HepG2 (cell line): ENCODE measurements around the gene STEAP1B. TPM values are rescaled to one million over a fixed set of nuclear protein-coding genes. Genes with fewer than 3 reads are reported as not detected.
A peak's percentile ranks its signal among the peaks of the same experiment; 100 is the strongest.

Experiments used
- IRF2 ChIP-seq: IDR thresholded peaks from 2 replicates; pipeline ENCODE4 v1.6.1; 2018; ENCODE audit warnings: missing genetic modification reagents, missing compliant biosample characterization
- PHB2 ChIP-seq: fragments of 450-650 bp; IDR thresholded peaks from 2 replicates; pipeline ENCODE4 v1.6.1; 2018; ENCODE audit not compliant: partially characterized antibody
- RAD21 ChIP-seq: fragments of 450-650 bp; formaldehyde crosslinking; IDR thresholded peaks from 2 replicates; pipeline ENCODE4 v1.5.0; 2020; ENCODE audit warnings: mild to moderate bottlenecking
- RBM22 ChIP-seq: fragments of 200-400 bp; formaldehyde crosslinking; optimal IDR thresholded peaks from 2 replicates; pipeline ENCODE3; 2017; ENCODE audit warnings: mild to moderate bottlenecking, low read length, moderate library complexity
- REPIN1 ChIP-seq: sonication (generic); formaldehyde crosslinking; IDR thresholded peaks from 2 replicates; pipeline ENCODE4 v1.8.0; 2022; ENCODE audit warnings: missing genetic modification reagents, low read depth, mild to moderate bottlenecking, borderline replicate concordance
- SYNCRIP ChIP-seq: fragments of 200-400 bp; formaldehyde crosslinking; IDR thresholded peaks from 2 replicates; pipeline ENCODE4 v1.6.1; 2018; ENCODE audit warnings: mild to moderate bottlenecking, low read depth, low read length; ENCODE audit not compliant: insufficient read depth
- ZFP37 ChIP-seq: sonication (generic); formaldehyde crosslinking; IDR thresholded peaks from 2 replicates; pipeline ENCODE4 v1.4.0; 2020; ENCODE audit warnings: missing genetic modification reagents, borderline replicate concordance
- ZFP90 ChIP-seq: sonication (generic); formaldehyde crosslinking; IDR thresholded peaks from 2 replicates; pipeline ENCODE4 v1.8.0; 2022; ENCODE audit warnings: missing genetic modification reagents, mild to moderate bottlenecking, inconsistent platforms, borderline replicate concordance
- ZNF335 ChIP-seq: sonication (generic); formaldehyde crosslinking; IDR thresholded peaks from 2 replicates; pipeline ENCODE4 v1.4.0; 2020; ENCODE audit warnings: missing genetic modification reagents
- ZNF557 ChIP-seq: sonication (generic); formaldehyde crosslinking; IDR thresholded peaks from 2 replicates; pipeline ENCODE4 v1.4.0; 2020; ENCODE audit warnings: missing genetic modification reagents
- polyA plus RNA-seq, 8 experiments: library from polyadenylated mRNA; depleted of rRNA in 3 of 8; stranded (reverse) in 7 of 8; unstranded in 1 of 8; fragments of >200 nt; fragmentation: Illumina TruSeq in 4 of 8; extraction: Trizol in 4 of 8; gene quantifications; 2 replicates each; pipeline versions ENCODE4 v1.2.1 to v1.2.3, GENCODE V29; 2011 to 2016; ENCODE audit warnings: low read depth in 4 of 8, missing spikeins in 1 of 8, mixed read lengths in 1 of 8; ENCODE audit not compliant: insufficient read depth in 1 of 8
- total RNA-seq, 5 experiments: library from RNA; depleted of rRNA; stranded (reverse); fragments of >200 nt; fragmentation: Illumina TruSeq; extraction: Trizol; gene quantifications; 2 replicates each; pipeline ENCODE4 v1.2.3, GENCODE V29; 2016; ENCODE audit warnings: low read depth in 1 of 5
- TF ChIP-seq, protein P1 (sequence below): sonication (generic); formaldehyde crosslinking; IDR thresholded peaks from one replicate; pipeline ENCODE4 v1.5.1; 2020; ENCODE audit warnings: mild to moderate bottlenecking, missing genetic modification reagents; ENCODE audit errors: not compliant biosample characterization
- TF ChIP-seq, protein P2 (sequence below): sonication (generic); formaldehyde crosslinking; IDR thresholded peaks from 2 replicates; pipeline ENCODE4 v1.8.1; 2022; ENCODE audit warnings: low read depth, mild to moderate bottlenecking, missing genetic modification reagents
- TF ChIP-seq, protein P3 (sequence below): sonication (generic); formaldehyde crosslinking; IDR thresholded peaks from 2 replicates; pipeline ENCODE4 v1.4.0; 2020; ENCODE audit warnings: low read depth, mild to moderate bottlenecking, missing genetic modification reagents
- TF ChIP-seq, protein P4 (sequence below): conservative IDR thresholded peaks from 2 replicates; pipeline ENCODE4 v1.6.1; 2018; ENCODE audit warnings: missing genetic modification reagents

The STEAP1B gene
- total and polyA plus RNA-seq, 2 of the 13 experiments (the other 11 are each of a cell fraction or from before 2014, with no cell fraction given), result not detected

DNA sequence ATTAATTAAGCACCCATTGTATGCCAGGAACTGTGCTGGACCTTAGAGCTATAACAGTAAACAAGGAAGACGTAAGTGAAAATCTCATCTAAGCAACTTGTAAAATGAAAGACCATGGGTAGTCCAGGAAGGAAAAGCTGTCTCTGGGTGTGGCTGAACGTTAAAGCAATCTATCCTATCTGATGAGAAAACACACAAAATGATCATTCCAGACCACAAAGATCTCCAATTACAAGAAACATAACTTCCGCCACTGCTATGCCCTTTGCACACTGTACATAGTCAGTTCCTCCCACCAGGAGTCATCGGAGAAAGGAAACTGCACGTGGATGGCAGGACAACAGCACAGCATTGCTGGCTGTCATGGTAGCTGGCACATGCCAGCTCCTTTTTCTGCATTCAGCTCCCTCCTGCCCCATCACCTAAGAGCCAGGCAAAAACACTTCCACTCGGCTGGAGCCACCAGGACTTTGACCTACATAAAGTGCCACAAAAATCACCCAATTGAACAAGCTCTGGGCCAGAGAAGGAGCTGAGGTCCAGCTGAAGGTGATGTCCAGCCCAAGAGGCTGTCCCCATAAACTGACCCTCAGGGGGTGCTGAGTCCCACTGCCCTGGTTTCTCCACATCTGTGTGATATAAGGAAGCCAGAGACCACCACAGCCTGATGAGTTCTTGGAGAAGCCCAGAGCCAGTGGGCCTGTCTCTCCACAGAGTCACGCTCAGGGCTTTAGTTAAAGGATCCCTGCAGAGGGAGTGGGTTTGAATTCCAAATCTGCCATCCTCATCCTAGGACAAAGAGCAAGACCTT lies 56.4 kb downstream of the STEAP1B start (continued):
- TF ChIP-seq, protein P1, sequence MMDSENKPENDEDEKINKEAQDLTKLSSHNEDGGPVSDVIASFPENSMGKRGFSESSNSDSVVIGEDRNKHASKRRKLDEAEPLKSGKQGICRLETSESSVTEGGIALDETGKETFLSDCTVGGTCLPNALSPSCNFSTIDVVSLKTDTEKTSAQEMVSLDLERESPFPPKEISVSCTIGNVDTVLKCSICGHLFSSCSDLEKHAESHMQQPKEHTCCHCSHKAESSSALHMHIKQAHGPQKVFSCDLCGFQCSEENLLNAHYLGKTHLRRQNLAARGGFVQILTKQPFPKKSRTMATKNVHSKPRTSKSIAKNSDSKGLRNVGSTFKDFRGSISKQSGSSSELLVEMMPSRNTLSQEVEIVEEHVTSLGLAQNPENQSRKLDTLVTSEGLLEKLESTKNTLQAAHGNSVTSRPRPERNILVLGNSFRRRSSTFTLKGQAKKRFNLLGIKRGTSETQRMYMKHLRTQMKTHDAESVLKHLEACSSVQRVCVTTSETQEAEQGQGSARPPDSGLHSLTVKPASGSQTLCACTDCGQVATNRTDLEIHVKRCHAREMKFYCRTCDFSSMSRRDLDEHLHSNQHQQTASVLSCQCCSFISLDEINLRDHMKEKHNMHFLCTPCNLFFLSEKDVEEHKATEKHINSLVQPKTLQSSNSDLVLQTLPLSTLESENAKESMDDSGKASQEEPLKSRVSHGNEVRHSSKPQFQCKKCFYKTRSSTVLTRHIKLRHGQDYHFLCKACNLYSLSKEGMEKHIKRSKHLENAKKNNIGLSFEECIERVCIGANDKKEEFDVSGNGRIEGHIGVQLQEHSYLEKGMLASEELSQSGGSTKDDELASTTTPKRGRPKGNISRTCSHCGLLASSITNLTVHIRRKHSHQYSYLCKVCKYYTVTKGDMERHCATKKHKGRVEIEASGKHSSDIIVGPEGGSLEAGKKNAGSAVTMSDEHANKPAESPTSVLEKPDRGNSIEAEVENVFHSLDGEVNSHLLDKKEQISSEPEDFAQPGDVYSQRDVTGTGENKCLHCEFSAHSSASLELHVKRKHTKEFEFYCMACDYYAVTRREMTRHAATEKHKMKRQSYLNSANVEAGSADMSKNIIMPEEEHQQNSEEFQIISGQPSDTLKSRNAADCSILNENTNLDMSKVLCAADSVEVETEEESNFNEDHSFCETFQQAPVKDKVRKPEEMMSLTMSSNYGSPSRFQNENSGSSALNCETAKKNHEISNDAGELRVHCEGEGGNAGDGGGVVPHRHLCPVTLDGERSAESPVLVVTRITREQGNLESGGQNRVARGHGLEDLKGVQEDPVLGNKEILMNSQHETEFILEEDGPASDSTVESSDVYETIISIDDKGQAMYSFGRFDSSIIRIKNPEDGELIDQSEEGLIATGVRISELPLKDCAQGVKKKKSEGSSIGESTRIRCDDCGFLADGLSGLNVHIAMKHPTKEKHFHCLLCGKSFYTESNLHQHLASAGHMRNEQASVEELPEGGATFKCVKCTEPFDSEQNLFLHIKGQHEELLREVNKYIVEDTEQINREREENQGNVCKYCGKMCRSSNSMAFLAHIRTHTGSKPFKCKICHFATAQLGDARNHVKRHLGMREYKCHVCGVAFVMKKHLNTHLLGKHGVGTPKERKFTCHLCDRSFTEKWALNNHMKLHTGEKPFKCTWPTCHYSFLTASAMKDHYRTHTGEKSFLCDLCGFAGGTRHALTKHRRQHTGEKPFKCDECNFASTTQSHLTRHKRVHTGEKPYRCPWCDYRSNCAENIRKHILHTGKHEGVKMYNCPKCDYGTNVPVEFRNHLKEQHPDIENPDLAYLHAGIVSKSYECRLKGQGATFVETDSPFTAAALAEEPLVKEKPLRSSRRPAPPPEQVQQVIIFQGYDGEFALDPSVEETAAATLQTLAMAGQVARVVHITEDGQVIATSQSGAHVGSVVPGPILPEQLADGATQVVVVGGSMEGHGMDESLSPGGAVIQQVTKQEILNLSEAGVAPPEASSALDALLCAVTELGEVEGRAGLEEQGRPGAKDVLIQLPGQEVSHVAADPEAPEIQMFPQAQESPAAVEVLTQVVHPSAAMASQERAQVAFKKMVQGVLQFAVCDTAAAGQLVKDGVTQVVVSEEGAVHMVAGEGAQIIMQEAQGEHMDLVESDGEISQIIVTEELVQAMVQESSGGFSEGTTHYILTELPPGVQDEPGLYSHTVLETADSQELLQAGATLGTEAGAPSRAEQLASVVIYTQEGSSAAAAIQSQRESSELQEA, result no peak
- TF ChIP-seq, protein P2, sequence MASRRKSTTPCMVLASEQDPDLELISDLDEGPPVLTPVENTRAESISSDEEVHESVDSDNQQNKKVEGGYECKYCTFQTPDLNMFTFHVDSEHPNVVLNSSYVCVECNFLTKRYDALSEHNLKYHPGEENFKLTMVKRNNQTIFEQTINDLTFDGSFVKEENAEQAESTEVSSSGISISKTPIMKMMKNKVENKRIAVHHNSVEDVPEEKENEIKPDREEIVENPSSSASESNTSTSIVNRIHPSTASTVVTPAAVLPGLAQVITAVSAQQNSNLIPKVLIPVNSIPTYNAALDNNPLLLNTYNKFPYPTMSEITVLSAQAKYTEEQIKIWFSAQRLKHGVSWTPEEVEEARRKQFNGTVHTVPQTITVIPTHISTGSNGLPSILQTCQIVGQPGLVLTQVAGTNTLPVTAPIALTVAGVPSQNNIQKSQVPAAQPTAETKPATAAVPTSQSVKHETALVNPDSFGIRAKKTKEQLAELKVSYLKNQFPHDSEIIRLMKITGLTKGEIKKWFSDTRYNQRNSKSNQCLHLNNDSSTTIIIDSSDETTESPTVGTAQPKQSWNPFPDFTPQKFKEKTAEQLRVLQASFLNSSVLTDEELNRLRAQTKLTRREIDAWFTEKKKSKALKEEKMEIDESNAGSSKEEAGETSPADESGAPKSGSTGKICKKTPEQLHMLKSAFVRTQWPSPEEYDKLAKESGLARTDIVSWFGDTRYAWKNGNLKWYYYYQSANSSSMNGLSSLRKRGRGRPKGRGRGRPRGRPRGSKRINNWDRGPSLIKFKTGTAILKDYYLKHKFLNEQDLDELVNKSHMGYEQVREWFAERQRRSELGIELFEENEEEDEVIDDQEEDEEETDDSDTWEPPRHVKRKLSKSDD, result no peak
- no peak for TF ChIP-seq ZNF335 (CRISPR knock-in tag)
- peak; percentile 95 for TF ChIP-seq ZFP37 (CRISPR knock-in tag)
- TF ChIP-seq, protein P3, sequence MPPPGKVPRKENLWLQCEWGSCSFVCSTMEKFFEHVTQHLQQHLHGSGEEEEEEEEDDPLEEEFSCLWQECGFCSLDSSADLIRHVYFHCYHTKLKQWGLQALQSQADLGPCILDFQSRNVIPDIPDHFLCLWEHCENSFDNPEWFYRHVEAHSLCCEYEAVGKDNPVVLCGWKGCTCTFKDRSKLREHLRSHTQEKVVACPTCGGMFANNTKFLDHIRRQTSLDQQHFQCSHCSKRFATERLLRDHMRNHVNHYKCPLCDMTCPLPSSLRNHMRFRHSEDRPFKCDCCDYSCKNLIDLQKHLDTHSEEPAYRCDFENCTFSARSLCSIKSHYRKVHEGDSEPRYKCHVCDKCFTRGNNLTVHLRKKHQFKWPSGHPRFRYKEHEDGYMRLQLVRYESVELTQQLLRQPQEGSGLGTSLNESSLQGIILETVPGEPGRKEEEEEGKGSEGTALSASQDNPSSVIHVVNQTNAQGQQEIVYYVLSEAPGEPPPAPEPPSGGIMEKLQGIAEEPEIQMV (CRISPR knock-in tag), result peak; percentile 69; the same call in 1 of the 2 replicates
- TF ChIP-seq, protein P4, sequence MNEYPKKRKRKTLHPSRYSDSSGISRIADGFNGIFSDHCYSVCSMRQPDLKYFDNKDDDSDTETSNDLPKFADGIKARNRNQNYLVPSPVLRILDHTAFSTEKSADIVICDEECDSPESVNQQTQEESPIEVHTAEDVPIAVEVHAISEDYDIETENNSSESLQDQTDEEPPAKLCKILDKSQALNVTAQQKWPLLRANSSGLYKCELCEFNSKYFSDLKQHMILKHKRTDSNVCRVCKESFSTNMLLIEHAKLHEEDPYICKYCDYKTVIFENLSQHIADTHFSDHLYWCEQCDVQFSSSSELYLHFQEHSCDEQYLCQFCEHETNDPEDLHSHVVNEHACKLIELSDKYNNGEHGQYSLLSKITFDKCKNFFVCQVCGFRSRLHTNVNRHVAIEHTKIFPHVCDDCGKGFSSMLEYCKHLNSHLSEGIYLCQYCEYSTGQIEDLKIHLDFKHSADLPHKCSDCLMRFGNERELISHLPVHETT (CRISPR knock-in tag), result no peak
- TF ChIP-seq RAD21 (CRISPR knock-in tag), result no peak
- no peak for TF ChIP-seq PHB2
- TF ChIP-seq REPIN1, result peak; percentile 62; the same call in 1 of the 2 replicates
- TF ChIP-seq IRF2 (CRISPR knock-in tag), result peak; percentile 85; the same call in 1 of the 2 replicates
- peak; percentile 84 for TF ChIP-seq ZFP90 (CRISPR knock-in tag)
- peak; percentile 70; the same call in 1 of the 2 replicates for TF ChIP-seq ZNF557 (CRISPR knock-in tag)
- no peak for TF ChIP-seq RBM22
- TF ChIP-seq SYNCRIP, result no peak
